GM12878 (cell line): ENCODE data around the gene RHEBL1. TPM values are rescaled to one million over a fixed set of nuclear protein-coding genes. Genes with fewer than 3 reads are reported as not detected.

ENCODE experiments used
- ATAC-seq: fragments of 200-7000 bp; cut with Tn5 transposase; 3 replicates; pipeline ENCODE4 v1.9.1; 2020; ENCODE audit warnings: mild to moderate bottlenecking, moderate library complexity
- BruUV-seq: library from RNA; stranded (reverse); fragments of 400-500 nt; replicated peaks from 2 replicates; lab custom pipeline; 2021; lab: Mats Ljungman, UMichigan
- CTCF ChIA-PET: fragments of 300-600 bp; sonication (Branson Sonifier 250); formaldehyde crosslinking; extraction: SDS; loops from one replicate; lab custom pipeline; 2021; ENCODE audit warnings: inconsistent platforms; lab: Yijun Ruan, JAX
- POLR2A ChIA-PET: fragments of 350-600 bp; formaldehyde crosslinking; extraction: SDS; loops from one replicate; lab custom pipeline; 2021; ENCODE audit warnings: inconsistent platforms; lab: Charles Lee
- RAD21 ChIA-PET: fragments of 300-600 bp; sonication (Branson Sonifier 250); formaldehyde crosslinking; loops from one replicate; lab custom pipeline; 2023; ENCODE audit warnings: antibody characterized with exemption; ENCODE audit not compliant: unreplicated experiment; lab: Charles Lee
- SMC1A ChIA-PET: fragments of 300-600 bp; sonication (Branson Sonifier 250); formaldehyde crosslinking; loops from one replicate; lab custom pipeline; 2023; ENCODE audit not compliant: unreplicated experiment, uncharacterized antibody; lab: Charles Lee
- DNase-seq: peaks from one replicate; pipeline ENCODE4 v3.0.0-alpha.2; 2011; ENCODE audit warnings: low read depth, low spot score
- FAIRE-seq: peaks from 3 replicates; lab custom pipeline; 2011; peaks lifted over from hg19 to GRCh38; lab: Jason Lieb, UNC
- H2AFZ ChIP-seq: 2 replicates; pipeline ENCODE4 v1.6.0; 2011; ENCODE audit warnings: low read depth, low read length, control low read depth; ENCODE audit not compliant: control insufficient read depth
- H3K27ac ChIP-seq: 2 replicates; pipeline ENCODE4 v1.5.1; 2011; ENCODE audit warnings: control low read depth; ENCODE audit not compliant: control insufficient read depth, insufficient read depth
- H3K27me3 ChIP-seq, 2 experiments: replicated peaks in 1 of 2; 2 replicates each; pipeline versions ENCODE4 v1.6.0 to v1.6.1; 2011; ENCODE audit warnings: low read length in 1 of 2; ENCODE audit not compliant: control insufficient read depth in 2 of 2, insufficient read depth in 2 of 2
- H3K36me3 ChIP-seq, 2 experiments: 2 replicates each; pipeline ENCODE4 v1.5.1; 2011; ENCODE audit warnings: low read length in 1 of 2; ENCODE audit not compliant: control insufficient read depth in 2 of 2, insufficient read depth in 2 of 2
- H3K4me1 ChIP-seq: 2 replicates; pipeline ENCODE4 v1.6.1; 2011; ENCODE audit warnings: mild to moderate bottlenecking, low read length, moderate library complexity, mixed read lengths; ENCODE audit not compliant: control insufficient read depth, insufficient read depth
- H3K4me2 ChIP-seq: 2 replicates; pipeline ENCODE4 v1.6.0; 2011; ENCODE audit warnings: control low read depth; ENCODE audit not compliant: control insufficient read depth, insufficient read depth
- H3K4me3 ChIP-seq: fragments of 200-600 bp; sonication (generic); 2 replicates; pipeline ENCODE4 v1.5.1; 2016
- H3K79me2 ChIP-seq: 2 replicates; pipeline ENCODE4 v1.6.0; 2011; ENCODE audit warnings: low read length; ENCODE audit not compliant: control insufficient read depth, insufficient read depth
- H3K9ac ChIP-seq: 2 replicates; pipeline ENCODE4 v1.8.0; 2011; ENCODE audit warnings: low read length, control low read depth, mixed read lengths; ENCODE audit not compliant: control insufficient read depth, insufficient read depth
- H3K9me3 ChIP-seq: replicated peaks from 3 replicates; pipeline ENCODE4 v1.5.1; 2011; ENCODE audit warnings: mild to moderate bottlenecking, low read length; ENCODE audit not compliant: control insufficient read depth, insufficient read depth
- H4K20me1 ChIP-seq: 2 replicates; pipeline ENCODE4 v1.6.0; 2011; ENCODE audit not compliant: control insufficient read depth, insufficient read depth
- BMI1 ChIP-seq: fragments of 450-650 bp; IDR thresholded peaks from 2 replicates; pipeline ENCODE4 v1.6.1; 2016; ENCODE audit warnings: mild to moderate bottlenecking, moderate library complexity, borderline replicate concordance
- EZH2 ChIP-seq: IDR thresholded peaks from 2 replicates; pipeline ENCODE4 v1.6.1; 2012; ENCODE audit warnings: low read depth, mild to moderate bottlenecking, control low read depth, inconsistent platforms, low read length, borderline replicate concordance; ENCODE audit not compliant: control insufficient read depth
- HDAC2 ChIP-seq: fragments of 200-600 bp; sonication (generic); IDR thresholded peaks from 2 replicates; pipeline ENCODE4 v1.6.1; 2017
- NFIC ChIP-seq: IDR thresholded peaks from 2 replicates; pipeline ENCODE4 v1.6.1; 2012; ENCODE audit warnings: low read depth, mild to moderate bottlenecking, inconsistent platforms, low read length, moderate library complexity
- RB1 ChIP-seq: fragments of 450-650 bp; formaldehyde crosslinking; IDR thresholded peaks from 2 replicates; pipeline ENCODE4 v1.6.1; 2017; ENCODE audit warnings: mild to moderate bottlenecking, borderline replicate concordance
- TCF12 ChIP-seq: IDR thresholded peaks from 2 replicates; pipeline ENCODE4 v1.6.1; 2011; ENCODE audit warnings: low read depth, mild to moderate bottlenecking, low read length
- TCF7 ChIP-seq: IDR thresholded peaks from 2 replicates; pipeline ENCODE4 v1.6.1; 2014; ENCODE audit warnings: antibody characterized with exemption, borderline replicate concordance
- WRNIP1 ChIP-seq: IDR thresholded peaks from 2 replicates; pipeline ENCODE4 v1.6.1; 2011; ENCODE audit warnings: low read depth, low read length, improper control_type of control experiment, borderline replicate concordance
- WGBS: methylation state at CpG from one replicate; pipeline ENCODE4 v1.1.6; 2016; ENCODE audit warnings: low lambda C conversion rate; ENCODE audit not compliant: insufficient replicate concordance, insufficient coverage; ENCODE audit errors: missing lambda C conversion rate; 5-methylcytosine and 5-hydroxymethylcytosine counted together
- in situ Hi-C: fragments of 300-500 bp; cut with MboI; formaldehyde crosslinking; loops from 9 replicates; pipeline ENCODE4 v1.14.3; 2018; ENCODE audit warnings: mixed read lengths
- intact Hi-C: fragments of 100-400 bp; cut with micrococcal nuclease; formaldehyde crosslinking; loops from one replicate; pipeline ENCODE4 v1.14.2; 2022; ENCODE audit not compliant: unreplicated experiment
- polyA plus RNA-seq, 11 experiments: library from polyadenylated mRNA; depleted of rRNA in 4 of 11; unstranded in 6 of 11; stranded (reverse) in 5 of 11; fragments of >200 nt; fragmentation: Nextera tagmentation in 4 of 11; fragmentation: Illumina TruSeq in 1 of 11; extraction: Ambion mirVana in 4 of 11; extraction: Trizol in 1 of 11; gene quantifications; 1 replicate in 1 of 11; 2 replicates in 10 of 11; pipeline versions ENCODE4 v1.2.1 to v1.2.3, GENCODE V29; 2011 to 2016; ENCODE audit warnings: inconsistent platforms in 2 of 11, missing spikeins in 2 of 11, low read depth in 1 of 11
- total RNA-seq, 4 experiments: library from RNA; depleted of rRNA in 3 of 4; stranded (reverse); fragments of >200 nt in 3 of 4; fragmentation: Illumina TruSeq in 1 of 4; extraction: Trizol in 1 of 4; gene quantifications; 2 replicates each; pipeline versions ENCODE4 v1.2.1 to v1.2.3, GENCODE V29; 2013 to 2021
- TF ChIP-seq, protein P1 (sequence below): fragments of 450-650 bp; conservative IDR thresholded peaks from 2 replicates; pipeline ENCODE4 v1.6.1; 2017; ENCODE audit warnings: mild to moderate bottlenecking, moderate library complexity
- TF ChIP-seq, protein P2 (sequence below): fragments of 450-650 bp; IDR thresholded peaks from 2 replicates; pipeline ENCODE4 v1.6.1; 2018; ENCODE audit warnings: mild to moderate bottlenecking, low read depth, moderate library complexity; ENCODE audit not compliant: partially characterized antibody

The RHEBL1 gene
- total and polyA plus RNA-seq, 10 of the 15 experiments (the other 5 are each of a cell fraction or from before 2014, with no cell fraction given), result 5.9 to 18.7 (median 12.0) TPM

DNA sequence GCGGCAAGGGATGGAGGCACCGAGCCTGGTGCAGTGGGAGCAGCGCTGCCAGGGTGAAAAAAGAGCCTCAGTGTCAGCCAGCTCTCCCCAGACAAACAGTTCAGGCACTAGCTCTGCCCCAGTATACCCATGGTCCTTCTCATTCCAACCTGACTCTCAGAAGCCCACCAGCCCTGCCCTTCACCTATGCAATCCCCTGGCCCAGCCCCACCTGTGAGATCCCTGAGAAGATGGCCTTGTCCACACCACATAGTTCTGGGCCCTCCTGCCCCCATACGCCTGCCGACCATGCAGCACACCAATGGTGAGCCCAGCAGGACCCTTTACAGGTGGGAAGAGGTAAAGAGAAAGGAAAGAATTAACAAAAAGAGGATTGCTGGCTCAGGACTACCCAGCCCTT lies 15.7 kb downstream of the RHEBL1 start:
- Histone ChIP-seq H3K27ac (no peak overlapping the region), H3K36me3 (peaks cover 30 to 53% of the 10 kb centered on the region in 2 experiments), H3K27me3 (no peaks in the 10 kb centered on the region), H3K4me3 (no peak overlapping the region), H3K9me3 (no peaks in the 10 kb centered on the region), H3K4me2 (no peak overlapping the region), H3K4me1 (peaks cover 6% of the 10 kb centered on the region; the same call in 1 of the 2 replicates), H3K9ac (no peak overlapping the region), H2AFZ (no peak overlapping the region), H3K79me2 (peaks cover 50% of the 10 kb centered on the region), H4K20me1 (peaks cover 27% of the 10 kb centered on the region)
- no peak for ATAC-seq
- no peak for DNase-seq
- FAIRE-seq, result no peak
- SMC1A ChIA-PET, result interaction anchor here (1.1 kb wide), 1 partner anchor 31 kb away, joined by 4 read pairs; no protein-coding TSS in a partner anchor
- intact Hi-C loops (no loop called here), in situ Hi-C loops (no loop called here)
- TF ChIP-seq RB1 (no peak), WRNIP1 (no peak), TCF7 (no peak), TCF12 (no peak), HDAC2 (no peak), NFIC (no peak), EZH2 (no peak), BMI1 (no peak)
- TF ChIP-seq, protein P1, sequence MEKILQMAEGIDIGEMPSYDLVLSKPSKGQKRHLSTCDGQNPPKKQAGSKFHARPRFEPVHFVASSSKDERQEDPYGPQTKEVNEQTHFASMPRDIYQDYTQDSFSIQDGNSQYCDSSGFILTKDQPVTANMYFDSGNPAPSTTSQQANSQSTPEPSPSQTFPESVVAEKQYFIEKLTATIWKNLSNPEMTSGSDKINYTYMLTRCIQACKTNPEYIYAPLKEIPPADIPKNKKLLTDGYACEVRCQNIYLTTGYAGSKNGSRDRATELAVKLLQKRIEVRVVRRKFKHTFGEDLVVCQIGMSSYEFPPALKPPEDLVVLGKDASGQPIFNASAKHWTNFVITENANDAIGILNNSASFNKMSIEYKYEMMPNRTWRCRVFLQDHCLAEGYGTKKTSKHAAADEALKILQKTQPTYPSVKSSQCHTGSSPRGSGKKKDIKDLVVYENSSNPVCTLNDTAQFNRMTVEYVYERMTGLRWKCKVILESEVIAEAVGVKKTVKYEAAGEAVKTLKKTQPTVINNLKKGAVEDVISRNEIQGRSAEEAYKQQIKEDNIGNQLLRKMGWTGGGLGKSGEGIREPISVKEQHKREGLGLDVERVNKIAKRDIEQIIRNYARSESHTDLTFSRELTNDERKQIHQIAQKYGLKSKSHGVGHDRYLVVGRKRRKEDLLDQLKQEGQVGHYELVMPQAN, result no peak
- TF ChIP-seq, protein P2, sequence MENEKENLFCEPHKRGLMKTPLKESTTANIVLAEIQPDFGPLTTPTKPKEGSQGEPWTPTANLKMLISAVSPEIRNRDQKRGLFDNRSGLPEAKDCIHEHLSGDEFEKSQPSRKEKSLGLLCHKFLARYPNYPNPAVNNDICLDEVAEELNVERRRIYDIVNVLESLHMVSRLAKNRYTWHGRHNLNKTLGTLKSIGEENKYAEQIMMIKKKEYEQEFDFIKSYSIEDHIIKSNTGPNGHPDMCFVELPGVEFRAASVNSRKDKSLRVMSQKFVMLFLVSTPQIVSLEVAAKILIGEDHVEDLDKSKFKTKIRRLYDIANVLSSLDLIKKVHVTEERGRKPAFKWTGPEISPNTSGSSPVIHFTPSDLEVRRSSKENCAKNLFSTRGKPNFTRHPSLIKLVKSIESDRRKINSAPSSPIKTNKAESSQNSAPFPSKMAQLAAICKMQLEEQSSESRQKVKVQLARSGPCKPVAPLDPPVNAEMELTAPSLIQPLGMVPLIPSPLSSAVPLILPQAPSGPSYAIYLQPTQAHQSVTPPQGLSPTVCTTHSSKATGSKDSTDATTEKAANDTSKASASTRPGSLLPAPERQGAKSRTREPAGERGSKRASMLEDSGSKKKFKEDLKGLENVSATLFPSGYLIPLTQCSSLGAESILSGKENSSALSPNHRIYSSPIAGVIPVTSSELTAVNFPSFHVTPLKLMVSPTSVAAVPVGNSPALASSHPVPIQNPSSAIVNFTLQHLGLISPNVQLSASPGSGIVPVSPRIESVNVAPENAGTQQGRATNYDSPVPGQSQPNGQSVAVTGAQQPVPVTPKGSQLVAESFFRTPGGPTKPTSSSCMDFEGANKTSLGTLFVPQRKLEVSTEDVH, result no peak
- WGBS, result 96% methylated on average over 5 of the region's 5 CpGs
- POLR2A ChIA-PET, result no interaction called here
- BruUV-seq, result no TSS peak
- CTCF ChIA-PET, result interaction anchor here (0.5 to 2.7 kb wide), 4 partner anchors 10 to 202 kb away, joined by 3 to 15 read pairs (median 6); partner anchors contain the start of gene DDX23
- RAD21 ChIA-PET, result no interaction called here
